ENCODE results near the gene ATP8A2.
"Not testable (repeated sequence)": the region's sequence is repeated elsewhere in the genome, so short reads cannot be mapped to it uniquely, and the experiment has no call there.

The ATP8A2 gene

DNA sequence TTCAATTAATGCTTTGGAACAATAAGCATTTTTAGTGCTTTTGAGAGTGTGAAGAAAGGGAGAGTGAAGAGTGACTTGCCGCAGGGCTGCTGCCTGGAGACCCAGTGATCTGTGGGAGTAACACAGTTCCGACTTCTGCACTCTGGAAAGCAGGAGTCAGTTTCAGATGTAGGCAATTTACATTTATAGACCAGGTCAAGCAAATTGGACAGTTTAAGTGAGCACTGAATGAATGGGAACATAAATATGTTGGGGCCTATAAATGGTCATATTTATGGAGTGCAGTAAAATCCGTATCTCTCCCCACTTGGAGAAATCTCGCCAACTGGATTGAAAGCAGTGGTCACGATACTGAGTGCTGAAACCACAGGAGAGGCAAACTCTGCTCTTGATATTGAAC is 689.5 kb downstream of the ATP8A2 start:
- Histone ChIP-seq H3K9me3 (replicated peaks in 1 of 11) (no peaks in the 10 kb centered on the region), H3K4me3 (no peak overlapping the region), H3K4me1 (peaks cover 0 to 22% (median 15%) of the 10 kb centered on the region in 10 experiments; a peak in 14 of 20 replicates), H3K4me2 (no peak overlapping the region), H3K9ac (no peak overlapping the region), H3K36me3 (no peaks in the 10 kb centered on the region), H4K20me1 (no peaks in the 10 kb centered on the region), H3K27ac (no peak overlapping the region), H3K27me3 (no peaks in the 10 kb centered on the region)
- no peak for TF ChIP-seq Cebpa-rat (IDR thresholded peaks at IDR 0.05)

DNA sequence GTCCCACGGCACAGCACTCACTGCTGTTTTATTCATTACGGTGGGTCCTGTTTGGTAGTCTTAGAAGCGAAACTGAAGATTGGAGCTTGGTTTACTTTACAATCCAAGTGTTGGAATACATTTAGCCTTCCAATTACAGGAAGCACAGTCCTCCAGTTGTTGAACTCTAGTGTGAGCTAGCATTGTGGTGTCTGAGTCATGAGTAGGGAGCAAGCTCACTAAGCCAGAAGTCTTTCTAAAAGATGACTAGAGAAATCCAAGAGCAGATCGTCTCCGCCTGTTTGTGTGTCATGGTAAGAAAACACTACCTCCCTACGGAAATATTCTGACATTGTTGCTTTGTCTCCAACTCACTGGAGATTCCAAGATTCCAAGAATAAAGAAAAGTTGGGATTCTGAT is 690.2 kb downstream of the ATP8A2 start:
- Histone ChIP-seq H3K9ac (no peak overlapping the region), H3K27ac (no peak overlapping the region), H3K9me3 (replicated peaks in 1 of 11) (no peaks in the 10 kb centered on the region), H3K4me1 (peaks cover 0 to 22% (median 15%) of the 10 kb centered on the region in 10 experiments; a peak in 14 of 20 replicates), H3K4me2 (no peak overlapping the region), H3K27me3 (no peaks in the 10 kb centered on the region), H3K36me3 (no peaks in the 10 kb centered on the region), H4K20me1 (no peaks in the 10 kb centered on the region), H3K4me3 (no peak overlapping the region)
- TF ChIP-seq Cebpa-rat (IDR thresholded peaks at IDR 0.05), result no peak

DNA sequence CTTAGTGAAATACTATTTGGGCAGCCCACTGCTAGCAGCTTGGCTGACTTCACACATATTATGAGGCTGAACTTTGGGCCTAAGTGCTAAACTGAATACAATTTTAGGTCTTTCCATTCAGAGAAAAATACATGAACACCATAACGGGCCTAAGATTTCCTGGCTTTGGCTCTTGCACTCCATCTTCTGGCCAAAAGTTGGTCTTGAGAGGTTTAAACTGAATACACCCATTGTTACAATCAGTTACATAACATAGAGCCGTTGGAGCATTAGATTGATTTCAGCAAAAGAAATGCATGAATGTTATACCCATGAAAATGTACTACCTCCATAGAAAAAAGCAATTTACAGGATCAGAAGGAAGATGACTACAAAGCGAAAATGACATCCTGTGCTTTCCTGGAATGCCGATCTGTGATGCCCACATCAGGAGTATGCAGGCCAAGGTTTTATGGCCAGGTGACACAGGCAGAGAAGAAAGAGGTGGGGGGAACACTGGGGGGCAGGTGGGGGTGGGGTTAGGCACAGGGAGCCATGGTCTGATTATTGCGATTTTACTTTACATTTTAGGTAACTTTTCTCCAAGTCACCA is 691.2 kb downstream of the ATP8A2 start:
- no peaks in the 10 kb centered on the region for H3K9me3 ChIP-seq (replicated peaks in 1 of 11)
- peaks cover 0 to 22% (median 15%) of the 10 kb centered on the region in 10 experiments; a peak in 14 of 20 replicates for H3K4me1 ChIP-seq
- H3K4me3 ChIP-seq, result no peak overlapping the region
- no peaks in the 10 kb centered on the region for H4K20me1 ChIP-seq
- no peak overlapping the region for H3K4me2 ChIP-seq
- no peaks in the 10 kb centered on the region for H3K36me3 ChIP-seq
- TF ChIP-seq Cebpa-rat (IDR thresholded peaks at IDR 0.05), result no peak
- no peak overlapping the region for H3K9ac ChIP-seq
- no peak overlapping the region for H3K27ac ChIP-seq
- no peaks in the 10 kb centered on the region for H3K27me3 ChIP-seq

DNA sequence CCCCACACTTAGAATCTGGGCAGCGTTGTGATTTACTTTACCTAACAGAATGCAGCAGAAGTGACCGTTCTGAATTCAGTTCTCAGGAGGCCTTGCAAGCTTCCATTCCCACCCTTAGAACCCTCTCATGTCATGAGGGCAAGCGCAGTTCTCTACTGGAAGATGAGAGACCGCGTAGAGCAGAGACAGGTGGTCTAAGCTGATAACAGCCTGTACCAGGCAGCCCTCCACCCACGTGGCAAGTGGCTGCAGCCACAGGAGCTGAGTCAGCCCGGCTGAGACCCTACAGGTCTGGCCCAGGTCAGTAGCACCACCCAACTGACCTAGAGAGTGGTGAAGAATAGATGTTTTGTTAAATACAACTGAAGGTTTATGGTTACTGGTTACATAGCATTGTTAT is 694.7 kb downstream of the ATP8A2 start:
- not testable (repeated sequence) for H3K36me3 ChIP-seq; H3K27ac ChIP-seq; H3K4me3 ChIP-seq; H3K9me3 ChIP-seq (replicated peaks in 1 of 11); H3K4me2 ChIP-seq; H3K9ac ChIP-seq; H3K4me1 ChIP-seq; H4K20me1 ChIP-seq
- peaks cover 0 to 11% (median 0%) of the 10 kb centered on the region in 11 experiments; a peak in 3 of 22 replicates for H3K27me3 ChIP-seq

DNA sequence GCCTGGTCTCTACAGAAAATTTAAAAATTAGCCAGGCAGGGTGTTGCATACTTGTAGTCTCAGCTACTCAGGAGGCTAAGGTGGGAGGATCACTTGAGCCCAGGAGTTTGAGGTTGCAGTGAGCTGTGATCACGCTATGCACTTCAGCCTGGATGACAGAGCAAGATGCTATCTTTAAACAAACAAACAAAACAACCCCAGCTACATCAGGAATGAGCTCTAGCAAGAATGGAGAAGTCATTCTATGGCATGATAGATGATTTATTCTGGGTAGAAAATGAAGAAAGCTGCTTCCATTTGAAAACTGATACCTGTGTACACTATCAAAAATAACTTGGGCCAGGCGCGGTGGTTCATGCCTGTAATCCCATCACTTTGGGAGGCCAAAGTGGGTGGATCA is 695.8 kb downstream of the ATP8A2 start:
- Histone ChIP-seq H4K20me1 (no peaks in the 10 kb centered on the region), H3K9me3 (replicated peaks in 1 of 11) (no peaks in the 10 kb centered on the region), H3K9ac (no peak overlapping the region), H3K4me1 (peaks cover 0 to 2% (median 0%) of the 10 kb centered on the region in 10 experiments; a peak in 2 of 20 replicates), H3K36me3 (no peaks in the 10 kb centered on the region), H3K27me3 (peaks cover 0 to 14% (median 0%) of the 10 kb centered on the region in 11 experiments; a peak in 3 of 22 replicates), H3K4me2 (no peak overlapping the region), H3K4me3 (no peak overlapping the region), H3K27ac (no peak overlapping the region)
- TF ChIP-seq Cebpa-rat (IDR thresholded peaks at IDR 0.05), result no peak

DNA sequence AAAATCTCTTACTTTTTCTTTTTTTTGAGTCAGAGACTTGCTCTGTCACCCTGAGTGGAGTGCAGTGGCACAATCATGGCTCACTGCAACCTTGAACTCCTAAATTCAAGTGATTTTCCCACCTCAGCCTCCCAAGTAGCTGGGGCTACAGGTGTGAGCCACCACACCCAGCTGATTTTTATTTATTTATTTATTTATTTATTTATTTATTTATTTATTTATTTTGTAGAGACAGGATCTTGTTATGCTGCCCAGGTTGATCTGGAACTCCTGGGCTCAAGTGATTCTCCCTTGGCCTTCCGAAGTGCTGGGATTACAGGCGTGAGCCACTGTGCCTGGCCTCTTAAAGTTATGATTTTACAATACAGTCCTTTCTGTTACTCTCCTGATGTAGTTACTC is 696.6 kb downstream of the ATP8A2 start:
- H3K36me3 ChIP-seq; H3K4me3 ChIP-seq; H3K4me1 ChIP-seq; H4K20me1 ChIP-seq; H3K9me3 ChIP-seq (replicated peaks in 1 of 11); H3K27ac ChIP-seq; H3K9ac ChIP-seq; H3K4me2 ChIP-seq: not testable (repeated sequence)
- H3K27me3 ChIP-seq, result peaks cover 0 to 16% (median 0%) of the 10 kb centered on the region in 11 experiments; a peak in 3 of 22 replicates

DNA sequence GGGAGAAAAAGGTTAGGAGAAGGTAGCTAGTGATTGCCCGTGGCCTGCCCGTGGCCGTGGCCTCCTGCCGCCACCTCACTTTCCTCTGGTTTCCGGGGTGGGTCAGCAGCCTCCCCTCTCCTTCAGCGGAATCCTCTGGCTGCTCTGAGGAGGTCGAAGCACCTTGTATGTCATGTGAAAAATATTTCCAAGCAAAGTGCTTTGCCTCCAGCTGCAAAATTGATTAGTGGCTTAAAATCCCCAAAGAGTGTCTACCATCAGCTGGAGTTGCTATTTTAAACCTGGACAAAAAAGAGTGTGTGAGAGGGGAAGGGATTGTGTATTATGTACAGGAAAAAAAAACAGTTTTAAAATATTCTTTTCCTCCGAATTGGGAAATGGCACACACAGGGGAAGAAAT is 697.9 kb downstream of the ATP8A2 start:
- not testable (repeated sequence) for H3K4me3 ChIP-seq; H3K36me3 ChIP-seq; H3K27ac ChIP-seq; H3K9me3 ChIP-seq (replicated peaks in 1 of 11); H4K20me1 ChIP-seq; H3K9ac ChIP-seq; H3K4me2 ChIP-seq
- Histone ChIP-seq H3K27me3 (peaks cover 0 to 24% (median 0%) of the 10 kb centered on the region in 11 experiments; a peak in 5 of 22 replicates), H3K4me1 (peaks cover 4 to 11% (median 5%) of the 10 kb centered on the region in 10 experiments; a peak in 13 of 20 replicates)

DNA sequence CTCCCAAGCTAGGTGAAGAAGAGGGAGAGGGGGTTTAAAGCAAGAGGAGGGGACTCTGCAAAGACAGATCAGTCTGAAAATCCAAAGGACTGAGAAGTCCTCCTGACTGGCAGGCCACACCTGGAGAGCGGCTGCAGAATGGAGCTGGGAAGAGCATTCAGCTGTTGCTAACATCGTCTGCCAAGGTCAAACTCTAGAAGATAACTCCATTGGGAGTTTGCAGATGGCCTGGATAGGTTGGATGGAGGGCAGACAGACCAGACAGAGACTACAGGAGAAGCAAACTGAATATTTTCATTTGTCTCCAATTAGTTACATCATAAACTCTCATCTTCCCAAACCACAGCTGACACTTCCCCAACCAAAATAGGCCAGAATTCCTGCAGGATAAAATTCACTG is 699.9 kb downstream of the ATP8A2 start:
- H4K20me1 ChIP-seq, result peaks cover 0 to 7% (median 0%) of the 10 kb centered on the region in 11 experiments; a peak in 1 of 22 replicates
- no peak overlapping the region for H3K4me3 ChIP-seq
- H3K9ac ChIP-seq, result no peak overlapping the region
- peaks cover 4 to 18% (median 5%) of the 10 kb centered on the region in 10 experiments; a peak in 13 of 20 replicates for H3K4me1 ChIP-seq
- no peaks in the 10 kb centered on the region for H3K36me3 ChIP-seq
- no peak overlapping the region for H3K4me2 ChIP-seq
- TF ChIP-seq Cebpa-rat (IDR thresholded peaks at IDR 0.05), result no peak
- no peaks in the 10 kb centered on the region for H3K9me3 ChIP-seq (replicated peaks in 1 of 11)
- H3K27me3 ChIP-seq, result peaks cover 0 to 45% (median 0%) of the 10 kb centered on the region in 11 experiments; a peak in 7 of 22 replicates
- H3K27ac ChIP-seq, result no peak overlapping the region

DNA sequence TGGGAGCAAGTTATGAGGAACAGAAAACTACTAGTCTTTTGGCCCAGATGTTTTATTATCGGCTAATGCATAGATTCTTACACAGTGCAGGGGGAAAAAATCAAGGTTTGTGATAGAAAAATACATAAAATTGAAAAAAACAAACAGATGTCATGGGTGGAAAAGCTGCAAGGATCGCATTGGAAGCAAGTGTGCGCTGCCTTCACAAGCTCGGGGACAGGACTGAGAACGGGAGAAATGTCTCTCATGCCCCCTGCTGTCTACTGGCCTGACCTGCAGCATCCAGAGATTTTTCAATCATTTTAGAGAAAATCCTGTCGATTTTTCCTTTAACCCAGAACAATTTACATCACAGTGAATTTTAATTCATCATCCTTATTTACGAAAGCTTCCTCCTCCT is 700.6 kb downstream of the ATP8A2 start:
- Histone ChIP-seq H3K27me3 (peaks cover 0 to 48% (median 0%) of the 10 kb centered on the region in 11 experiments; a peak in 7 of 22 replicates), H3K4me1 (peaks cover 4 to 18% (median 5%) of the 10 kb centered on the region in 10 experiments; a peak in 13 of 20 replicates)
- H3K9ac ChIP-seq; H3K9me3 ChIP-seq (replicated peaks in 1 of 11); H3K36me3 ChIP-seq; H3K4me2 ChIP-seq; H4K20me1 ChIP-seq; H3K4me3 ChIP-seq; H3K27ac ChIP-seq: not testable (repeated sequence)

DNA sequence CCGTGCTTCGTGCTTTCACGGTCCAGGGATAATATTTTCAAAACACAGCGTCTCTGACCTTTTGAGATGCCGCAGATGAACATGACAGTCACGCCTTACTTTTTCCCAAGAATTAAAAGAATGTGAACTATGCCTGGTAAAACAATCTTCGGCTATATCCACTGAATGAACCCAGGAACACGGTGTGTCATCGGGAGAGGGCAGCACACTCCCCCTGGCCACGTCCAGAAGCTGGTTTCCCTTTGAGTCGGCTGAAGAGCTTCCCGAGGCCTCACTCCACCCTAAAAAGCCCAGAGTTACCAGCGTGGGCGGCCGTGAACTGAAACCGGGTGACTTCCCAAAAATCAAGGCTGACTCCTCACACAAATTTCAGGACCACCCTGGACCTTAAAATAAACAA is 702.9 kb downstream of the ATP8A2 start:
- no peak for TF ChIP-seq Cebpa-rat (IDR thresholded peaks at IDR 0.05)
- H3K36me3 ChIP-seq, result no peaks in the 10 kb centered on the region
- H4K20me1 ChIP-seq, result peaks cover 0 to 7% (median 0%) of the 10 kb centered on the region in 11 experiments; a peak in 1 of 22 replicates
- no peak overlapping the region for H3K4me3 ChIP-seq
- H3K27ac ChIP-seq, result no peak overlapping the region
- H3K4me1 ChIP-seq, result peaks cover 4 to 18% (median 5%) of the 10 kb centered on the region in 10 experiments; a peak in 13 of 20 replicates
- H3K9ac ChIP-seq, result no peak overlapping the region
- H3K27me3 ChIP-seq, result peaks cover 0 to 48% (median 0%) of the 10 kb centered on the region in 11 experiments; a peak in 7 of 22 replicates
- H3K4me2 ChIP-seq, result peak overlapping the region in 4 of 11 experiments; percentile 26 to 68 (median 58); a peak in 7 of 22 replicates
- H3K9me3 ChIP-seq (replicated peaks in 1 of 11), result no peaks in the 10 kb centered on the region
